SW 1271 (cell line): ENCODE measurements around the gene SLC39A5.
"Not testable (repeated sequence)": the region's sequence is repeated elsewhere in the genome, so short reads cannot be mapped to it uniquely, and the experiment has no call there.

Source experiments
- DNase-seq, 2 experiments: peaks; one replicate each; lab custom pipeline; 2025; lab: John Stamatoyannopoulos, UW

The SLC39A5 gene

GRCh38 chr12:56278905-56279304 lies 49.1 kb downstream of the SLC39A5 start:
- no peak for DNase-seq

- DNase-seq = no peak
These were observed 51.0 kb downstream of the SLC39A5 start for GRCh38 chr12:56280849-56281248.

GRCh38 chr12:56282030-56282429 lies 52.2 kb downstream of the SLC39A5 start:
- DNase-seq = no peak

GRCh38 chr12:56282579-56282978 lies 52.7 kb downstream of the SLC39A5 start:
- DNase-seq = no peak

- DNase-seq = not testable (repeated sequence)
These were observed 54.4 kb downstream of the SLC39A5 start for GRCh38 chr12:56284263-56284662.

DNA sequence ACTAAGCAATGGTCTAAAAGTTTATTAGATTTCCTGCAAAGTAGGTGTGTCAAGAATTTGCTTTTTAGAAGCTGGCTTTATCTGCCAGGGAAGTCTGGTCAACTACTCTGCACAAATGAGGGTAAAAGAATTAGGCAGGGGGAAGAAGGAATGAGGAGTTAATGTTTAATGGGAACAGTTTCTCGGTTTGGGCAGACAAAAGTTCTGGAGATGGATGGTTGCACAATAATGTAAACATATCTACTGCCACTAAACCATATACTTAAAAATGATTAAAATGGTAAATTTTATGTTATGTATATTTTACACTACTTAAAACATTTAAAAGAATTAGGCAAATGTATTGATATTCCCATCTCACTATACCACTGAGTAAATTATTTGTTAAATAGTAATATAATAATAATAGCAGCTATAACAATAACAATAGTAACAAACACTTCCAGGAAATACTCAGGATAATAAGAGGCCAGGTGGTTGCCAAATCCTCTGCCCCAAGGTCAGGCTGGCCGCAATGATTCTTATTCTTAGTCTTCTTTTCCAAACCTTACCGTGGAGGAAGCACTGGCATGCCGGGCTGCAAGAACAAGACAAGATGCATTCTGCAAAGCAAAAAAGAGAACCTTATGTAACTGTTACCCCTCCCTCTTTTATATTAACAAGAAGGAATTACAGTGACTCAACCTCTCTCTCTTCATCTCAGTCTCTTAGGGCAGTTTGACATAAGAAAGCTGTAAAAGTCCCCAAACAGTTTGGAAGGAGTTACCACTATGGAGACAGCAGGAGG lies 56.4 kb downstream of the SLC39A5 start:
- DNase-seq = no peak
